K562 (cell line): ENCODE results near the gene ZNF780A.
"Not testable (repeated sequence)": the region's sequence is repeated elsewhere in the genome, so short reads cannot be mapped to it uniquely, and the experiment has no call there.

Experiments used
- E4F1 ChIP-seq: fragments of 250-450 bp; sonication (Bioruptor Pico); IDR thresholded peaks from 2 replicates; pipeline ENCODE4 v1.5.0; 2021; ENCODE audit warnings: mild to moderate bottlenecking, borderline replicate concordance
- FOXK1 ChIP-seq: sonication (generic); formaldehyde crosslinking; IDR thresholded peaks from 2 replicates; pipeline ENCODE4 v1.8.0; 2022; ENCODE audit warnings: missing genetic modification reagents, mild to moderate bottlenecking, borderline replicate concordance
- GATA2 ChIP-seq: sonication (generic); formaldehyde crosslinking; IDR thresholded peaks from 2 replicates; pipeline ENCODE4 v1.4.0; 2020; ENCODE audit warnings: mild to moderate bottlenecking, missing genetic modification reagents
- MAZ ChIP-seq, 2 experiments: fragments of 450-650 bp in 1 of 2; sonication (generic) in 1 of 2; formaldehyde crosslinking; IDR thresholded peaks in 1 of 2; conservative IDR thresholded peaks in 1 of 2; 2 replicates each; pipeline versions ENCODE4 v1.4.0 to v1.5.0; 2020; ENCODE audit warnings: mild to moderate bottlenecking in 1 of 2, missing genetic modification reagents in 1 of 2
- POLR2A ChIP-seq: fragments of 450-650 bp; conservative IDR thresholded peaks from 2 replicates; pipeline ENCODE4 v1.6.1; 2016
- POLR2AphosphoS5 ChIP-seq: IDR thresholded peaks from 2 replicates; pipeline ENCODE4 v1.6.1; 2011; ENCODE audit warnings: mild to moderate bottlenecking, low read depth, low read length, moderate library complexity; ENCODE audit not compliant: control insufficient read depth, insufficient read depth
- RBM15 ChIP-seq: fragments of 200-400 bp; formaldehyde crosslinking; IDR thresholded peaks from 2 replicates; pipeline ENCODE4 v1.6.1; 2018; ENCODE audit warnings: mild to moderate bottlenecking, low read length, moderate library complexity; ENCODE audit not compliant: insufficient read depth
- SMARCC2 ChIP-seq: fragments of 450-650 bp; IDR thresholded peaks from 2 replicates; pipeline ENCODE4 v1.6.1; 2017; ENCODE audit warnings: antibody characterized with exemption, moderate library complexity, mild to moderate bottlenecking, low read depth
- YY1 ChIP-seq, 3 experiments: IDR thresholded peaks; 2 replicates each; pipeline ENCODE4 v1.6.1; 2011; ENCODE audit warnings: low read length in 2 of 3, mild to moderate bottlenecking in 2 of 3, moderate library complexity in 2 of 3, borderline replicate concordance in 1 of 3, control low read depth in 1 of 3, low read depth in 1 of 3; ENCODE audit not compliant: insufficient read depth in 3 of 3, insufficient replicate concordance in 2 of 3, control insufficient read depth in 1 of 3, insufficient read length in 1 of 3; ENCODE audit errors: extremely low read depth in 1 of 3
- ZNF384 ChIP-seq: IDR thresholded peaks from 2 replicates; pipeline ENCODE4 v1.6.1; 2012; ENCODE audit warnings: low read depth, low read length, improper control_type of control experiment
- ZNF445 ChIP-seq: fragments of 250-450 bp; sonication (Bioruptor Pico); IDR thresholded peaks from 2 replicates; pipeline ENCODE4 v1.4.0; 2020; ENCODE audit warnings: low read depth, mild to moderate bottlenecking, moderate library complexity
- TF ChIP-seq, protein P1 (sequence below), 3 experiments: IDR thresholded peaks in 2 of 3; conservative IDR thresholded peaks in 1 of 3; 2 replicates each; pipeline ENCODE4 v1.5.1; 2011 to 2012; ENCODE audit warnings: low read length in 3 of 3, mild to moderate bottlenecking in 3 of 3, control low read depth in 2 of 3, improper control_type of control experiment in 1 of 3, inconsistent platforms in 1 of 3, low read depth in 1 of 3, mixed read lengths in 1 of 3, moderate library complexity in 1 of 3; ENCODE audit not compliant: insufficient read depth in 2 of 3

DNA sequence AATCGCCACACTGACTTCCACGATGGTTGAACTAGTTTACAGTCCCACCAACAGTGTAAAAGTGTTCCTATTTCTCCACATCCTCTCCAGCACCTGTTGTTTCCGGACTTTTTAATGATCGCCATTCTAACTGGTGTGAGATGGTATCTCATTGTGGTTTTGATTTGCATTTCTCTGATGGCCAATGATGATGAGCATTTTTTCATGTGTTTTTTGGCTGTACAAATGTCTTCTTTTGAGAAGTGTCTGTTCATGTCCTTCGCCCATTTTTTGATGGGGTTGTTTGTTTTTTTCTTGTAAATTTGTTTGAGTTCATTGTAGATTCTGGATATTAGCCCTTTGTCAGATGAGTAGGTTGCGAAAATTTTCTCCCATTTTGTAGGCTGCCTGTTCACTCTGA, 23.4 kb upstream of the ZNF780A start:
- TF ChIP-seq RBM15; MAZ (CRISPR knock-in tag; conservative IDR thresholded peaks at IDR 0.05 in 1 of 2, IDR thresholded peaks at IDR 0.05 in 1 of 2); GATA2 (CRISPR knock-in tag); POLR2AphosphoS5; FOXK1 (CRISPR knock-in tag); SMARCC2; ZNF384; ZNF445 (CRISPR knock-in tag); POLR2A; E4F1 (CRISPR knock-in tag); YY1 (IDR thresholded peaks at IDR 0.05; ENCODE audit: borderline replicate concordance in 1 of 3, control insufficient read depth in 1 of 3, extremely low read depth in 1 of 3, insufficient read depth in 3 of 3, insufficient read length in 1 of 3, insufficient replicate concordance in 2 of 3, low read depth in 1 of 3, low read length in 2 of 3): not testable (repeated sequence)
- TF ChIP-seq, protein P1, sequence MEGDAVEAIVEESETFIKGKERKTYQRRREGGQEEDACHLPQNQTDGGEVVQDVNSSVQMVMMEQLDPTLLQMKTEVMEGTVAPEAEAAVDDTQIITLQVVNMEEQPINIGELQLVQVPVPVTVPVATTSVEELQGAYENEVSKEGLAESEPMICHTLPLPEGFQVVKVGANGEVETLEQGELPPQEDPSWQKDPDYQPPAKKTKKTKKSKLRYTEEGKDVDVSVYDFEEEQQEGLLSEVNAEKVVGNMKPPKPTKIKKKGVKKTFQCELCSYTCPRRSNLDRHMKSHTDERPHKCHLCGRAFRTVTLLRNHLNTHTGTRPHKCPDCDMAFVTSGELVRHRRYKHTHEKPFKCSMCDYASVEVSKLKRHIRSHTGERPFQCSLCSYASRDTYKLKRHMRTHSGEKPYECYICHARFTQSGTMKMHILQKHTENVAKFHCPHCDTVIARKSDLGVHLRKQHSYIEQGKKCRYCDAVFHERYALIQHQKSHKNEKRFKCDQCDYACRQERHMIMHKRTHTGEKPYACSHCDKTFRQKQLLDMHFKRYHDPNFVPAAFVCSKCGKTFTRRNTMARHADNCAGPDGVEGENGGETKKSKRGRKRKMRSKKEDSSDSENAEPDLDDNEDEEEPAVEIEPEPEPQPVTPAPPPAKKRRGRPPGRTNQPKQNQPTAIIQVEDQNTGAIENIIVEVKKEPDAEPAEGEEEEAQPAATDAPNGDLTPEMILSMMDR (IDR thresholded peaks at IDR 0.05 in 2 of 3, conservative IDR thresholded peaks at IDR 0.05 in 1 of 3; ENCODE audit: insufficient read depth in 2 of 3, low read depth in 1 of 3, low read length in 3 of 3): not testable (repeated sequence)
